ENCODE data around the gene SART3.

DNA sequence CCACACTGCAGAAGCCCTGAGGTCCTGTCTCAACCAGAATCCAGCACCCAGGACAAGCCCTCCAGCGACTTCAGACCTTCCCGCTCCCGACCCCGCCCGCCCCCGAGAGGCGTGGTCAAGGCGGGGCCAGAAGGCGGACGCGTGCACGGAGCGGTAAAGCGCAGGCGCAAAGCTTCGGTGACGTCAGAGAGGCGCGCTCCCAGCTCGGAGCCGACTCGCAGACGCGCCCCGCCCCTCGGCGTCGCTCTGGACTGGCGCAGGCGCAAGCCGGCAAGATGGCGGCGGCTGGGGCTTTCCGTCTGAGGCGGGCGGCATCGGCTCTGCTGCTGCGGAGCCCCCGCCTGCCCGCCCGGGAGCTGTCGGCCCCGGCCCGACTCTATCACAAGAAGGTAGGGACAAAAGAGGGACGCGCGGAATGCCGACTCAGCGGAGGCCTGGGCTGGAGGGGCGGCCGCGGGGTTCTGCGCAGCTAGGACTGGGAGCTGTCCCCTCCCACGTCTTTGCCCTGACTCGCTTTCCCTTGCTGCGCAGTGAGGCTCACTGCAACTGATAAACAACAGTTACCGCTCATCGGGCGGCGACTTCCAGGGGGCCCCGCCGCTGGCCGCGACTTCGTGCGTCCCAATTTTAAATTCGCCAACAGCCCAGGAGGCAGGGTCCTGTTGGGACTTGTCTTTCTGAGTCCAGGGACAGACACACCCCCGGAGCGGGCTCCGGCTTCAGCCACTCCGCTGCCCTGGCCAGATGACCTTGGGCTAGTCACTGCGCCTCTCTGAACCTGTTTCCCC is 1.6 kb upstream of the SART3 start, which contains the start of gene ISCU:
- TF ChIP-seq, protein P1, sequence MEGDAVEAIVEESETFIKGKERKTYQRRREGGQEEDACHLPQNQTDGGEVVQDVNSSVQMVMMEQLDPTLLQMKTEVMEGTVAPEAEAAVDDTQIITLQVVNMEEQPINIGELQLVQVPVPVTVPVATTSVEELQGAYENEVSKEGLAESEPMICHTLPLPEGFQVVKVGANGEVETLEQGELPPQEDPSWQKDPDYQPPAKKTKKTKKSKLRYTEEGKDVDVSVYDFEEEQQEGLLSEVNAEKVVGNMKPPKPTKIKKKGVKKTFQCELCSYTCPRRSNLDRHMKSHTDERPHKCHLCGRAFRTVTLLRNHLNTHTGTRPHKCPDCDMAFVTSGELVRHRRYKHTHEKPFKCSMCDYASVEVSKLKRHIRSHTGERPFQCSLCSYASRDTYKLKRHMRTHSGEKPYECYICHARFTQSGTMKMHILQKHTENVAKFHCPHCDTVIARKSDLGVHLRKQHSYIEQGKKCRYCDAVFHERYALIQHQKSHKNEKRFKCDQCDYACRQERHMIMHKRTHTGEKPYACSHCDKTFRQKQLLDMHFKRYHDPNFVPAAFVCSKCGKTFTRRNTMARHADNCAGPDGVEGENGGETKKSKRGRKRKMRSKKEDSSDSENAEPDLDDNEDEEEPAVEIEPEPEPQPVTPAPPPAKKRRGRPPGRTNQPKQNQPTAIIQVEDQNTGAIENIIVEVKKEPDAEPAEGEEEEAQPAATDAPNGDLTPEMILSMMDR (IDR thresholded peaks at IDR 0.05): no peak
- no peak for TF ChIP-seq POLR2A (IDR thresholded peaks at IDR 0.05)
